ENCODE measurements around the gene E2F4. TPM values are rescaled to one million over a fixed set of nuclear protein-coding genes. Genes with fewer than 3 reads are reported as not detected.

E2F4 gene
- total RNA-seq, 1 donor from 2014 or later: 113 TPM

GRCh38 chr16:67202426-67202825 lies 10.5 kb downstream of the E2F4 start:
- Mint-ChIP-seq H3K27ac (ENCODE audit: unreplicated experiment) (no peak overlapping the region), H3K4me1 (ENCODE audit: unreplicated experiment) (peaks cover 9% of the 10 kb centered on the region), H3K27me3 (ENCODE audit: unreplicated experiment) (peaks cover 19% of the 10 kb centered on the region), H3K4me3 (ENCODE audit: unreplicated experiment) (no peak overlapping the region), H3K9me3 (ENCODE audit: unreplicated experiment) (no peaks in the 10 kb centered on the region), H3K36me3 (ENCODE audit: low read depth, unreplicated experiment) (peaks cover 6% of the 10 kb centered on the region)
- DNase-seq (ENCODE audit: low spot score): no peak
- no peak for TF ChIP-seq CTCF (IDR thresholded peaks at IDR 0.05; ENCODE audit: unreplicated experiment)

GRCh38 chr16:67202956-67203493 lies 11.1 kb downstream of the E2F4 start:
- Mint-ChIP-seq H3K9me3 (ENCODE audit: unreplicated experiment) (no peaks in the 10 kb centered on the region), H3K36me3 (ENCODE audit: low read depth, unreplicated experiment) (peaks cover 6% of the 10 kb centered on the region), H3K4me3 (ENCODE audit: unreplicated experiment) (no peak overlapping the region), H3K27me3 (ENCODE audit: unreplicated experiment) (peaks cover 19% of the 10 kb centered on the region), H3K4me1 (ENCODE audit: unreplicated experiment) (peaks cover 9% of the 10 kb centered on the region), H3K27ac (ENCODE audit: unreplicated experiment) (no peak overlapping the region)
- TF ChIP-seq CTCF (IDR thresholded peaks at IDR 0.05; ENCODE audit: unreplicated experiment): no peak
- no peak for DNase-seq (ENCODE audit: low spot score)

GRCh38 chr16:67204076-67204475 lies 12.1 kb downstream of the E2F4 start:
- Mint-ChIP-seq H3K4me1 (ENCODE audit: unreplicated experiment) (peaks cover 10% of the 10 kb centered on the region), H3K36me3 (ENCODE audit: low read depth, unreplicated experiment) (peaks cover 7% of the 10 kb centered on the region), H3K9me3 (ENCODE audit: unreplicated experiment) (no peaks in the 10 kb centered on the region), H3K27ac (ENCODE audit: unreplicated experiment) (no peak overlapping the region), H3K4me3 (ENCODE audit: unreplicated experiment) (no peak overlapping the region), H3K27me3 (ENCODE audit: unreplicated experiment) (peaks cover 18% of the 10 kb centered on the region)
- DNase-seq (ENCODE audit: low spot score): no peak
- no peak for TF ChIP-seq CTCF (IDR thresholded peaks at IDR 0.05; ENCODE audit: unreplicated experiment)

GRCh38 chr16:67206129-67206837 lies 14.3 kb downstream of the E2F4 start:
- Mint-ChIP-seq H3K9me3 (ENCODE audit: unreplicated experiment) (no peaks in the 10 kb centered on the region), H3K4me3 (ENCODE audit: unreplicated experiment) (peak overlapping the region; percentile 64), H3K27ac (ENCODE audit: unreplicated experiment) (peak overlapping the region; percentile 80), H3K36me3 (ENCODE audit: low read depth, unreplicated experiment) (peaks cover 11% of the 10 kb centered on the region), H3K4me1 (ENCODE audit: unreplicated experiment) (peaks cover 12% of the 10 kb centered on the region), H3K27me3 (ENCODE audit: unreplicated experiment) (peaks cover 17% of the 10 kb centered on the region)
- DNase-seq (ENCODE audit: low spot score): no peak
- TF ChIP-seq CTCF (IDR thresholded peaks at IDR 0.05; ENCODE audit: unreplicated experiment): no peak

GRCh38 chr16:67206838-67207248 lies 14.9 kb downstream of the E2F4 start:
- Mint-ChIP-seq H3K4me3 (ENCODE audit: unreplicated experiment) (no peak overlapping the region), H3K27me3 (ENCODE audit: unreplicated experiment) (peaks cover 20% of the 10 kb centered on the region)

More at GRCh38 chr16:67206838-67207248, 14.9 kb downstream of the E2F4 start:
- H3K36me3 Mint-ChIP-seq (ENCODE audit: low read depth, unreplicated experiment): peaks cover 11% of the 10 kb centered on the region
- peak overlapping the region; percentile 9 for H3K27ac Mint-ChIP-seq (ENCODE audit: unreplicated experiment)
- no peak for TF ChIP-seq CTCF (IDR thresholded peaks at IDR 0.05; ENCODE audit: unreplicated experiment)
- no peak for DNase-seq (ENCODE audit: low spot score)
- H3K9me3 Mint-ChIP-seq (ENCODE audit: unreplicated experiment): no peaks in the 10 kb centered on the region
- peaks cover 17% of the 10 kb centered on the region for H3K4me1 Mint-ChIP-seq (ENCODE audit: unreplicated experiment)

Data from endothelial cell (in vitro differentiated cells).